Measurements from ENCODE around the gene LACC1. TPM values are rescaled to one million over a fixed set of nuclear protein-coding genes. Genes with fewer than 3 reads are reported as not detected.

LACC1 gene
- 4.5 TPM for polyA plus RNA-seq (ENCODE audit: insufficient read length)
- long read RNA-seq, donor 1, full-length matches to known transcripts = 2 of 2 reads
- long read RNA-seq, donor 1, partial matches to known transcripts = 0 of 2 reads
- long read RNA-seq, donor 1, other reads (novel, unspliced or antisense) = 0 of 2 reads
- long read RNA-seq, donor 2, full-length matches to known transcripts = 1 of 1 reads
- long read RNA-seq, donor 2, partial matches to known transcripts = 0 of 1 reads
- long read RNA-seq, donor 2, other reads (novel, unspliced or antisense) = 0 of 1 reads
- long read RNA-seq, donor 3 = 0 reads
- long read RNA-seq, donor 4 = 0 reads
- long read RNA-seq, donor 5 = 0 reads
- long read RNA-seq, donor 6, partial matches to known transcripts = 0 of 1 reads
- long read RNA-seq, donor 6, other reads (novel, unspliced or antisense) = 0 of 1 reads
- long read RNA-seq, donor 7 = 0 reads
- long read RNA-seq, donor 8, full-length matches to known transcripts = 1 of 1 reads
- long read RNA-seq, donor 8, partial matches to known transcripts = 0 of 1 reads
- long read RNA-seq, donor 8, other reads (novel, unspliced or antisense) = 0 of 1 reads

- no peak for DNase-seq
Measured at GRCh38 chr13:43879755-43880181, at the start of gene LACC1. TSS of gene LACC1 (plus strand) at chr13:43879904. CDS start at chr13:43880986, 1,082 bp downstream.

GRCh38 chr13:43830497-43830881 lies 49.2 kb upstream of the LACC1 start:
- DNase-seq = no peak

GRCh38 chr13:43831088-43831487 lies 48.6 kb upstream of the LACC1 start:
- no peak for DNase-seq

- DNase-seq = no peak
Measured at GRCh38 chr13:43835701-43836100, 44.0 kb upstream of the LACC1 start.

GRCh38 chr13:43838909-43839308 lies 40.8 kb upstream of the LACC1 start:
- no peak for DNase-seq

- no peak for DNase-seq
Measured at GRCh38 chr13:43846496-43847158, 33.1 kb upstream of the LACC1 start.

- DNase-seq = no peak
Measured at GRCh38 chr13:43848001-43848649, 31.6 kb upstream of the LACC1 start.

GRCh38 chr13:43850873-43851272 lies 28.8 kb upstream of the LACC1 start:
- peak; percentile 6 for DNase-seq

GRCh38 chr13:43852923-43853404 lies 26.7 kb upstream of the LACC1 start:
- DNase-seq = no peak

GRCh38 chr13:43861863-43862262 lies 17.8 kb upstream of the LACC1 start:
- no peak for DNase-seq

- no peak for DNase-seq
Measured at GRCh38 chr13:43864921-43865320, 14.8 kb upstream of the LACC1 start.

- DNase-seq = no peak
Measured at GRCh38 chr13:43865892-43866291, 13.8 kb upstream of the LACC1 start.

- DNase-seq = no peak
Measured at GRCh38 chr13:43872181-43872580, 7.5 kb upstream of the LACC1 start.

GRCh38 chr13:43874504-43875092 lies 5.1 kb upstream of the LACC1 start:
- DNase-seq = no peak

- DNase-seq = no peak
Measured at GRCh38 chr13:43876366-43876765, 3.3 kb upstream of the LACC1 start.

- no peak for DNase-seq
Measured at GRCh38 chr13:43877326-43877725, 2.4 kb upstream of the LACC1 start.

GRCh38 chr13:43877766-43878165 lies 1.9 kb upstream of the LACC1 start:
- no peak for DNase-seq

- DNase-seq = peak; percentile 70
Measured at GRCh38 chr13:43878892-43879754, 581 bp upstream of the LACC1 start, which contains the start of gene CCDC122. TSS of gene CCDC122 (minus strand) at chr13:43879740. CDS start at chr13:43869376, 10,364 bp downstream.

- DNase-seq = no peak
Measured at GRCh38 chr13:43880214-43880855, 631 bp downstream of the LACC1 start.

- no peak for DNase-seq
Measured at GRCh38 chr13:43880926-43881325, 1.2 kb downstream of the LACC1 start.
